GM23248 (cell line): ENCODE measurements around the gene HTR2A. TPM values are rescaled to one million over a fixed set of nuclear protein-coding genes. Genes with fewer than 3 reads are reported as not detected.

Experiments
- DNase-seq: peaks from one replicate; pipeline ENCODE4 v3.0.0-alpha.2; 2015
- H2AFZ ChIP-seq: fragments of 200-600 bp; sonication (generic); 2 replicates; pipeline ENCODE4 v1.6.1; 2016; ENCODE audit warnings: antibody characterized with exemption
- H3F3A ChIP-seq: fragments of 200-600 bp; sonication (generic); 2 replicates; pipeline ENCODE4 v1.6.1; 2016; ENCODE audit warnings: mild to moderate bottlenecking, antibody characterized with exemption, mixed run types; ENCODE audit not compliant: insufficient read depth
- H3K27ac ChIP-seq: fragments of 200-600 bp; sonication (generic); 2 replicates; pipeline ENCODE4 v1.5.1; 2016; ENCODE audit warnings: mild to moderate bottlenecking
- H3K27me3 ChIP-seq: fragments of 200-600 bp; sonication (generic); replicated peaks from 2 replicates; pipeline ENCODE4 v1.6.1; 2016; ENCODE audit warnings: mild to moderate bottlenecking; ENCODE audit not compliant: insufficient read depth
- H3K36me3 ChIP-seq: fragments of 200-600 bp; sonication (generic); 2 replicates; pipeline ENCODE4 v1.6.1; 2016; ENCODE audit warnings: low read depth, mild to moderate bottlenecking
- H3K4me1 ChIP-seq: fragments of 200-600 bp; sonication (generic); 2 replicates; pipeline ENCODE4 v1.6.1; 2016; ENCODE audit warnings: mild to moderate bottlenecking; ENCODE audit not compliant: insufficient read depth
- H3K4me2 ChIP-seq: fragments of 200-600 bp; sonication (generic); one replicate; pipeline ENCODE4 v1.6.1; 2016; ENCODE audit warnings: mild to moderate bottlenecking; ENCODE audit not compliant: unreplicated experiment
- H3K4me3 ChIP-seq: fragments of 200-600 bp; sonication (generic); 2 replicates; pipeline ENCODE4 v1.5.1; 2016; ENCODE audit warnings: mild to moderate bottlenecking
- H3K79me2 ChIP-seq: fragments of 200-600 bp; sonication (generic); 2 replicates; pipeline ENCODE4 v1.6.1; 2016; ENCODE audit warnings: mild to moderate bottlenecking; ENCODE audit not compliant: insufficient read depth
- H3K9ac ChIP-seq: fragments of 200-600 bp; sonication (generic); 2 replicates; pipeline ENCODE4 v1.6.1; 2016; ENCODE audit warnings: mild to moderate bottlenecking
- H3K9me2 ChIP-seq: fragments of 200-600 bp; sonication (generic); 2 replicates; pipeline ENCODE4 v1.6.1; 2016; ENCODE audit warnings: mixed run types, mild to moderate bottlenecking, moderate library complexity; ENCODE audit not compliant: insufficient read depth
- H3K9me3 ChIP-seq: fragments of 200-600 bp; sonication (generic); one replicate; pipeline ENCODE4 v1.6.1; 2017; ENCODE audit warnings: low read depth
- H4K20me1 ChIP-seq: fragments of 200-600 bp; sonication (generic); 2 replicates; pipeline ENCODE4 v1.6.0; 2016; ENCODE audit not compliant: insufficient read depth
- EZH2 ChIP-seq: fragments of 200-600 bp; sonication (generic); IDR thresholded peaks from 2 replicates; pipeline ENCODE4 v1.6.1; 2018; ENCODE audit warnings: antibody characterized with exemption, mild to moderate bottlenecking; ENCODE audit not compliant: insufficient read depth, poor library complexity, severe bottlenecking
- EZH2phosphoT487 ChIP-seq: fragments of 200-600 bp; sonication (generic); IDR thresholded peaks from 2 replicates; pipeline ENCODE4 v1.6.1; 2018; ENCODE audit warnings: antibody characterized with exemption, moderate library complexity, mild to moderate bottlenecking, low read depth; ENCODE audit not compliant: insufficient read depth
- WGBS, 2 experiments: methylation state at CpG; one replicate each; pipeline ENCODE4 v1.1.6; 2015 to 2017; ENCODE audit warnings: low lambda C conversion rate in 2 of 2, low coverage in 1 of 2; ENCODE audit errors: missing lambda C conversion rate in 2 of 2; 5-methylcytosine and 5-hydroxymethylcytosine counted together
- in situ Hi-C: fragments of 300-500 bp; cut with MboI; formaldehyde crosslinking; loops from 2 replicates; pipeline ENCODE4 v1.15.0; 2020
- polyA plus RNA-seq: library from polyadenylated mRNA; unstranded; fragments of >200 nt; fragmentation: Nextera tagmentation; extraction: Ambion mirVana; gene quantifications from 2 replicates; pipeline ENCODE4 v1.2.1, GENCODE V29; 2016
- total RNA-seq: library from RNA; depleted of rRNA; stranded (reverse); fragments of >200 nt; shearing (Covaris generic); gene quantifications from 2 replicates; pipeline ENCODE4 v1.2.3, GENCODE V29; 2014

The HTR2A gene
- total and polyA plus RNA-seq, 2 experiments from 2014 or later, result 2.0 to 2.1 TPM

GRCh38 chr13:46830405-46831005, 66.3 kb downstream of the HTR2A start:
- Histone ChIP-seq H3K9me3 (no peaks in the 10 kb centered on the region), H3K9ac (no peak overlapping the region), H3K27ac (no peak overlapping the region), H3K36me3 (no peaks in the 10 kb centered on the region), H3K4me1 (no peaks in the 10 kb centered on the region), H4K20me1 (no peaks in the 10 kb centered on the region), H3K27me3 (no peaks in the 10 kb centered on the region), H3F3A (no peaks in the 10 kb centered on the region), H3K9me2 (no peaks in the 10 kb centered on the region), H2AFZ (no peak overlapping the region), H3K4me3 (no peak overlapping the region), H3K79me2 (no peaks in the 10 kb centered on the region), H3K4me2 (no peak overlapping the region)
- DNase-seq, result no peak
- TF ChIP-seq EZH2 (no peak), EZH2phosphoT487 (no peak)
- in situ Hi-C loops, result loop anchor here (10.0 kb wide), 1 partner anchor 944 kb away; no protein-coding TSS in a partner anchor

DNA sequence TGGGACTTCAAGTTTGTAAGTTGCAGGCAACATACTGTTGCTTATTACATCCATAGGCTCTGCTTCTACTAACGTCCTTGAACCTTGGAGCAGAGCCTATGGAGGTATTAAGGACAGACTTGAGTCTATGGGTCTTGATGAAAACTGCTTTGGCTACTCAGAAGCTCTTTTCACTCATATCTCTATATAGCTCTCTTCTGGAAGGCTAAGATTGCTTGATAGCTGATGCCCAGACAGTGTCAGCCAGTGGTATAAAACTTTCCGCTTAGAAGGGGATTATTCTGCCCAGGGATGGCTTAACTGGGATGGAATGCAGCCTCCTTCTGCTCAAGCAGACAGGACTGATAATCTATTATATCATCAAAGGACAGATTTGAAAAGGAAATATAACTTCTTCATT, 74.3 kb downstream of the HTR2A start:
- 67% methylated on average over 2 of the region's 2 CpGs for WGBS, 2 experiments
- no peak overlapping the region for H3K4me2 ChIP-seq
- H3F3A ChIP-seq, result no peaks in the 10 kb centered on the region
- no peaks in the 10 kb centered on the region for H3K9me2 ChIP-seq
- no peak overlapping the region for H3K27ac ChIP-seq
- H3K9me3 ChIP-seq, result no peaks in the 10 kb centered on the region
- no peak overlapping the region for H2AFZ ChIP-seq
- H3K9ac ChIP-seq, result no peak overlapping the region
- H3K4me1 ChIP-seq, result no peaks in the 10 kb centered on the region
- no peaks in the 10 kb centered on the region for H3K27me3 ChIP-seq
- no peak for DNase-seq
- no peak overlapping the region for H3K4me3 ChIP-seq
- H3K79me2 ChIP-seq, result no peaks in the 10 kb centered on the region
- TF ChIP-seq EZH2phosphoT487 (no peak), EZH2 (no peak)
- H3K36me3 ChIP-seq, result no peaks in the 10 kb centered on the region
- no peaks in the 10 kb centered on the region for H4K20me1 ChIP-seq
- in situ Hi-C loops, result no loop called here

DNA sequence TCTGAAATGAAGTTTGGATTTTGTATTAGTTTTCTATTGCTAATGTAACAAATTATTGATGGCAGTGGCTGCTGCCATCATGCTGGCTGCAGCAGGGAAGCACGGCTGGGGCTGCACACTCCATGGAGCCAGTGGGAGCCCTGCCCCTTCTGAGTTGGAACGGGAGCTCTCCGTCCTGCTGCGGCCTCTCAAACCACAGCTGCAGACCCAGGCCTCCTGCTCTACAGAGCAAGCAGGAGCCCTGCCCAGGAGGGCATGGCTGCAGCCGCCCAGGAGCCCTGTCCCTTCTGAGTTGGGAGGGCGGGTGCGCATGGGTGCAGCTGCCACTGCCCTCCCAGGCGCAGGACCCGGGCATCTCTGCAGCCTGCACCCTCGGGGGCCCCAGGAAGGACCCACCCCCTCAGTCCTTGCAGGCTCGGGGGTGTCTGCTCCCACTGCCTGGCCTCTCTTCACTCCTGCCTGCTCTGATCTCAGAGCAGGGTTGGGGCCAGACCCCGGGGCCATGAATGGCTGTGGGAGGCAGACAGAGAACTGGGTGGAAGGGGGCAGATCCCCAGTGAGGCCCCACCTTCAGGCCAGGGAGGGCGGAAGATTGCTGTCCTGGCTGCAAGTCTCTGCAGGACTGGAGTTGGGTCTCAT, 78.9 kb downstream of the HTR2A start:
- in situ Hi-C loops, result no loop called here
- no peaks in the 10 kb centered on the region for H3K4me1 ChIP-seq
- no peak for DNase-seq
- no peaks in the 10 kb centered on the region for H3K9me2 ChIP-seq
- H3K9me3 ChIP-seq, result no peaks in the 10 kb centered on the region
- H3F3A ChIP-seq, result no peaks in the 10 kb centered on the region
- 77 to 80% methylated on average over 12 to 13 of the region's 13 CpGs for WGBS, 2 experiments
- no peak for TF ChIP-seq EZH2phosphoT487
- H3K4me2 ChIP-seq, result no peak overlapping the region
- H3K27me3 ChIP-seq, result no peaks in the 10 kb centered on the region
- no peak overlapping the region for H3K4me3 ChIP-seq
- H3K36me3 ChIP-seq, result no peaks in the 10 kb centered on the region
- H2AFZ ChIP-seq, result no peak overlapping the region
- H3K79me2 ChIP-seq, result no peaks in the 10 kb centered on the region
- no peak overlapping the region for H3K27ac ChIP-seq
- H4K20me1 ChIP-seq, result no peaks in the 10 kb centered on the region
- H3K9ac ChIP-seq, result no peak overlapping the region

DNA sequence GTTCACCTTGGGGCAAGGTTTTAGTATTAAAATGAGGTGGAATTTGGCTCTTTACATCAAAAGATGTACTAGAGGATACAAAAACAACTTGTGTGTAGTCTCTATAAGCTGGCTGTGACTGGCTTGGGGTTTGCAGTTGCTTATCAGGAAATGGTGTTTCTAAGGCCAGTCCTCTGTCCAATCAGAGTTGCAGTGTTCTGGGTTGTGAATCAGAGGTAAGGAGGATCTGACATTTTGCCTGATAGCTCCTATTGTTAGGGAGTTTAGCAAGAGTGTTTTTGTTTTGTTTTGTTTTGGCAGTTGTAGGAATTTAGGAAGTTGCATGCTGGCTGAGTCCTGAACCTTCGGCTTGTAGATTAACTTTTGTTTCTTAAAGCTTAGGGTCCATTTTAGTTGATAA, 79.8 kb downstream of the HTR2A start:
- Histone ChIP-seq H3K36me3 (no peaks in the 10 kb centered on the region), H3K9me2 (no peaks in the 10 kb centered on the region), H2AFZ (peak overlapping the region; percentile 32; the same call in 1 of the 2 replicates), H3K4me2 (no peak overlapping the region), H3K9ac (no peak overlapping the region), H3K79me2 (no peaks in the 10 kb centered on the region), H4K20me1 (no peaks in the 10 kb centered on the region), H3K4me1 (no peaks in the 10 kb centered on the region), H3K27me3 (no peaks in the 10 kb centered on the region), H3K9me3 (no peaks in the 10 kb centered on the region), H3F3A (no peaks in the 10 kb centered on the region), H3K4me3 (no peak overlapping the region), H3K27ac (no peak overlapping the region)
- WGBS, 2 experiments, result 52 to 76% methylated on average over 1 of the region's 1 CpG
- no peak for TF ChIP-seq EZH2phosphoT487
- no peak for TF ChIP-seq EZH2
- DNase-seq, result peak; percentile 16
- in situ Hi-C loops, result no loop called here
